ENCODE results near the gene GPRASP2. TPM values are rescaled to one million over a fixed set of nuclear protein-coding genes. Genes with fewer than 3 reads are reported as not detected.

Gene GPRASP2
- total RNA-seq, 1 experiment from 2014 or later, result 17.1 TPM

DNA sequence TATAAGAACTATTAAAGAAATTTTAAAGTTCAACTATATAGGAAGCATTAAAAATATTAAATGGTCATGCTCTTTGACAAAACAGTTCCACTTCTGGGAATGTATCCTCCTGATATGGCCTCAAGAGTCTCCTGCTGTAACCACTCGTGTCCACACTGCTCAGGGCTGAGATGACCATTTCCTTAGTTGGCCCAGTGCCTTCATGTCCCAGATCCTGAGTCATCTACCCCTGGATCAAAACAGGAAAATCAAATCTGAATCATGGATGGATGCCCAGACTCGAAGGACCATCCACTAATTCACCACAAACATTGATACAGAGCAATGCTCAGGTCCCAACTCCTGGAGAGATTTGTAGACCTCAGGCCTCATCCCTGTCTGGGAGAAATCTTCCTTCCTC is 53.0 kb downstream of the GPRASP2 start:
- BruUV-seq (replicated peaks), result no TSS peak
- Histone ChIP-seq H3F3A (ENCODE audit: low read length, unreplicated experiment) (no peaks in the 10 kb centered on the region), H3K36me3 (ENCODE audit: low read depth, low read length) (no peaks in the 10 kb centered on the region), H3K27ac (ENCODE audit: low read length) (0 out of 2 replicates have a peak overlapping the region, but pooled peaks have one; percentile 6), H3K9me3 (ENCODE audit: low read length) (no peaks in the 10 kb centered on the region), H3K27me3 (ENCODE audit: low read length) (no peaks in the 10 kb centered on the region), H3K4me3 (ENCODE audit: low read length) (no peak overlapping the region), H2AFZ (ENCODE audit: low read length) (no peak overlapping the region), H3K79me2 (ENCODE audit: low read length) (peaks cover 13% of the 10 kb centered on the region), H3K4me1 (ENCODE audit: insufficient read depth, low read length) (peaks cover 19% of the 10 kb centered on the region), H3K9me2 (replicated peaks; ENCODE audit: low read length) (no peaks in the 10 kb centered on the region), H3K9ac (ENCODE audit: low read length) (no peak overlapping the region), H4K20me1 (ENCODE audit: low read length) (no peaks in the 10 kb centered on the region), H3K4me2 (ENCODE audit: low read length) (peak overlapping the region; percentile 30)
- TF ChIP-seq EZH2 (IDR thresholded peaks at IDR 0.05; ENCODE audit: low read length, unreplicated experiment) (no peak), EZH2phosphoT487 (IDR thresholded peaks at IDR 0.05; ENCODE audit: borderline replicate concordance, low read length) (no peak), CTCF (conservative IDR thresholded peaks at IDR 0.05; ENCODE audit: low read depth, low read length) (no peak)
- intact Hi-C loops (cut with micrococcal nuclease), result loop anchor here (1.0 kb wide), 1 partner anchor 75 kb away; no protein-coding TSS in a partner anchor
- POLR2A ChIA-PET (ENCODE audit: unreplicated experiment), result interaction anchor here (0.6 kb wide), 1 partner anchor 166 kb away, joined by 3 read pairs; the partner anchor contains the start of gene ARMCX5
- DNase-seq (peak; percentile 85), ATAC-seq (peak; percentile 73)
- CTCF ChIA-PET, result no interaction called here

DNA sequence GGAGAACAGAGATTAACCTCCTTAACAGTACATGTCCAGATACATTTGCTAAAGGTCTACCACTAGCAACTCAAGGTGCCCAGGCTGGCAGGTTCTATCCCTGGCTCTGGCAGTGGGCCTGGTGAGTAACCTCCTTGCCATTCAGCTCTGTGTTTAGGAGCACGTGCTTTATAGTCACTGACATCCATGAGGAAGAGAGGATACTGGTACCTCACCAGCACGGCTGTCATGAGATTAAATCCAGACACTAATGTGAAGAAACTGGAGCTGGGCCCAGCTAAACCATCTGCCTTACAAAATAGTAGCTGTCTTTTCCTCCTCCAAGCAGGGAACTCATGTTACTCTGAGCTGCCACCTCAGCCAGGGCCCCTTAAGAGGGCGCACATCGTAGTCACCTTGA is 53.6 kb downstream of the GPRASP2 start:
- peaks cover 19% of the 10 kb centered on the region for H3K79me2 ChIP-seq (ENCODE audit: low read length)
- BruUV-seq (replicated peaks), result no TSS peak
- no peak for TF ChIP-seq CTCF (conservative IDR thresholded peaks at IDR 0.05; ENCODE audit: low read depth, low read length)
- TF ChIP-seq EZH2 (IDR thresholded peaks at IDR 0.05; ENCODE audit: low read length, unreplicated experiment), result no peak
- TF ChIP-seq EZH2phosphoT487 (IDR thresholded peaks at IDR 0.05; ENCODE audit: borderline replicate concordance, low read length), result no peak
- POLR2A ChIA-PET (ENCODE audit: unreplicated experiment), result interaction anchor here (0.6 kb wide), 1 partner anchor 167 kb away, joined by 3 read pairs; the partner anchor contains the start of gene ARMCX5
- no peak overlapping the region for H3K4me3 ChIP-seq (ENCODE audit: low read length)
- H3K4me1 ChIP-seq (ENCODE audit: insufficient read depth, low read length), result peaks cover 20% of the 10 kb centered on the region
- peak overlapping the region; percentile 30 for H3K4me2 ChIP-seq (ENCODE audit: low read length)
- H3K27ac ChIP-seq (ENCODE audit: low read length), result 0 out of 2 replicates have a peak overlapping the region, but pooled peaks have one; percentile 6
- H3K27me3 ChIP-seq (ENCODE audit: low read length), result no peaks in the 10 kb centered on the region
- no peak overlapping the region for H3K9ac ChIP-seq (ENCODE audit: low read length)
- H2AFZ ChIP-seq (ENCODE audit: low read length), result peak overlapping the region; percentile 47; the same call in 1 of the 2 replicates
- ATAC-seq (peak; percentile 44), DNase-seq (peak; percentile 45)
- intact Hi-C loops (cut with micrococcal nuclease), result loop anchor here (1.0 kb wide), 1 partner anchor 74 kb away; no protein-coding TSS in a partner anchor
- CTCF ChIA-PET, result no interaction called here
- no peaks in the 10 kb centered on the region for H4K20me1 ChIP-seq (ENCODE audit: low read length)
- no peaks in the 10 kb centered on the region for H3K9me2 ChIP-seq (replicated peaks; ENCODE audit: low read length)
- no peaks in the 10 kb centered on the region for H3K36me3 ChIP-seq (ENCODE audit: low read depth, low read length)
- H3F3A ChIP-seq (ENCODE audit: low read length, unreplicated experiment), result no peaks in the 10 kb centered on the region
- H3K9me3 ChIP-seq (ENCODE audit: low read length), result no peaks in the 10 kb centered on the region

DNA sequence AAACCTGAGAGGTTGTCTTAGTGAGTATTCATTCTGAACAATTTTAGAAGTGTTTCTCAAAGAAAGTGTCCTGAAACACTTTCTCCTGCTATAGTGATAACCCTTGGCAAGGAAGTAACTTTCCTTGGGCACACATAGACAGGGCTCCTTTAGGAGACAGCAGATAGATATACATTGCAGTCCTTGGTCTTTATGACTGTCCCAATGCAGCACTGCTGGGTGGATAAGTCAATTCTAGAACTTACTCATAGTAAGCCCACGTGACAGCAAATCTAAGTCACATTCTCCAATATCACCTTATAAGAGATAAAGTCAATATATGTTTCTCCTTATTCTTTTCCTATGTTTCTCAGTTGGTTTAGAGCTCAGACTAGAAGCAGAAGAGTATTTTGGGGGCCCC is 55.0 kb downstream of the GPRASP2 start:
- Histone ChIP-seq H3K79me2 (ENCODE audit: low read length) (peaks cover 26% of the 10 kb centered on the region), H4K20me1 (ENCODE audit: low read length) (no peaks in the 10 kb centered on the region), H3K4me1 (ENCODE audit: insufficient read depth, low read length) (peaks cover 20% of the 10 kb centered on the region), H3K36me3 (ENCODE audit: low read depth, low read length) (no peaks in the 10 kb centered on the region), H3K9ac (ENCODE audit: low read length) (no peak overlapping the region), H3K4me2 (ENCODE audit: low read length) (no peak overlapping the region), H3K27ac (ENCODE audit: low read length) (no peak overlapping the region), H3K27me3 (ENCODE audit: low read length) (no peaks in the 10 kb centered on the region), H3K9me3 (ENCODE audit: low read length) (no peaks in the 10 kb centered on the region), H3K9me2 (replicated peaks; ENCODE audit: low read length) (no peaks in the 10 kb centered on the region), H3F3A (ENCODE audit: low read length, unreplicated experiment) (no peaks in the 10 kb centered on the region), H2AFZ (ENCODE audit: low read length) (no peak overlapping the region), H3K4me3 (ENCODE audit: low read length) (no peak overlapping the region)
- ChIA-PET POLR2A (ENCODE audit: unreplicated experiment) (no interaction called here), CTCF (no interaction called here)
- intact Hi-C loops (cut with micrococcal nuclease), result no loop called here
- TF ChIP-seq EZH2 (IDR thresholded peaks at IDR 0.05; ENCODE audit: low read length, unreplicated experiment), result no peak
- no peak for TF ChIP-seq CTCF (conservative IDR thresholded peaks at IDR 0.05; ENCODE audit: low read depth, low read length)
- no peak for TF ChIP-seq EZH2phosphoT487 (IDR thresholded peaks at IDR 0.05; ENCODE audit: borderline replicate concordance, low read length)
- no peak for DNase-seq
- ATAC-seq, result no peak
- BruUV-seq (replicated peaks), result no TSS peak
